Neural cell (in vitro differentiated cells): ENCODE measurements around the gene SYT7. TPM values are rescaled to one million over a fixed set of nuclear protein-coding genes. Genes with fewer than 3 reads are reported as not detected.

Experiments
- H2AFZ ChIP-seq: fragments of 200-600, 300-800 bp; sonication (generic), shearing (Covaris generic); 2 replicates; pipeline ENCODE4 v1.6.0; 2014; ENCODE audit warnings: low read depth, mild to moderate bottlenecking, antibody characterized with exemption, low read length, moderate library complexity
- H3F3A ChIP-seq: fragments of 200-600 bp; shearing (Covaris generic); 2 replicates; pipeline ENCODE4 v1.6.1; 2016; ENCODE audit warnings: mild to moderate bottlenecking, moderate library complexity, mixed read lengths, antibody characterized with exemption, low read length; ENCODE audit not compliant: insufficient read depth, poor library complexity, severe bottlenecking
- H3K27ac ChIP-seq: fragments of 200-600, 300-800 bp; sonication (generic), shearing (Covaris generic); 2 replicates; pipeline ENCODE4 v1.5.1; 2014; ENCODE audit warnings: mild to moderate bottlenecking, low read length, moderate library complexity
- H3K27me3 ChIP-seq: fragments of 300-800, 200-600 bp; sonication (generic), shearing (Covaris generic); 2 replicates; pipeline ENCODE4 v1.6.0; 2014; ENCODE audit warnings: mild to moderate bottlenecking, low read depth, low read length, moderate library complexity; ENCODE audit not compliant: insufficient read depth
- H3K36me3 ChIP-seq: fragments of 300-800, 200-600 bp; sonication (generic), shearing (Covaris generic); 2 replicates; pipeline ENCODE4 v1.5.1; 2014; ENCODE audit warnings: mild to moderate bottlenecking, antibody characterized with exemption, low read length, moderate library complexity; ENCODE audit not compliant: insufficient read depth
- H3K4me2 ChIP-seq: fragments of 300-800, 200-600 bp; sonication (generic), shearing (Covaris generic); 2 replicates; pipeline ENCODE4 v1.6.0; 2014; ENCODE audit warnings: mild to moderate bottlenecking, low read length
- H3K4me3 ChIP-seq: fragments of 300-800, 200-600 bp; sonication (generic), shearing (Covaris generic); 2 replicates; pipeline ENCODE4 v1.5.1; 2014; ENCODE audit warnings: mild to moderate bottlenecking, low read length, moderate library complexity
- H3K79me2 ChIP-seq: fragments of 200-600 bp; shearing (Covaris generic); replicated peaks from 2 replicates; pipeline ENCODE4 v1.6.0; 2014; ENCODE audit warnings: mild to moderate bottlenecking, low read length, moderate library complexity; ENCODE audit not compliant: insufficient read depth
- H3K9ac ChIP-seq: fragments of 300-800, 200-600 bp; sonication (generic), shearing (Covaris generic); 2 replicates; pipeline ENCODE4 v1.6.1; 2016; ENCODE audit warnings: mild to moderate bottlenecking, low read length, mixed read lengths
- H3K9me2 ChIP-seq: fragments of 200-600 bp; shearing (Covaris generic); 2 replicates; pipeline ENCODE4 v1.6.1; 2016; ENCODE audit warnings: mild to moderate bottlenecking, low read length, mixed read lengths; ENCODE audit not compliant: insufficient read depth
- H3K9me3 ChIP-seq: fragments of 200-600, 300-800 bp; sonication (generic), shearing (Covaris generic); 2 replicates; pipeline ENCODE4 v1.6.1; 2016; ENCODE audit warnings: mild to moderate bottlenecking, mixed run types, low read length, moderate library complexity, mixed read lengths
- H4K20me1 ChIP-seq: fragments of 200-600 bp; shearing (Covaris generic); 2 replicates; pipeline ENCODE4 v1.6.1; 2016; ENCODE audit warnings: mild to moderate bottlenecking, mixed run types; ENCODE audit not compliant: insufficient read depth
- EP300 ChIP-seq: fragments of 450-650 bp; conservative IDR thresholded peaks from 2 replicates; pipeline ENCODE4 v1.6.1; 2014; ENCODE audit warnings: antibody characterized with exemption, mild to moderate bottlenecking, moderate library complexity; ENCODE audit not compliant: poor library complexity, severe bottlenecking
- EZH2 ChIP-seq: fragments of 200-600, 300-800 bp; shearing (Covaris generic), sonication (generic); IDR thresholded peaks from 2 replicates; pipeline ENCODE4 v1.6.1; 2014; ENCODE audit warnings: antibody characterized with exemption, low read length, borderline replicate concordance, mild to moderate bottlenecking; ENCODE audit not compliant: insufficient read depth, poor library complexity, severe bottlenecking
- MXI1 ChIP-seq: fragments of 450-650 bp; conservative IDR thresholded peaks from 2 replicates; pipeline ENCODE4 v1.6.1; 2014; ENCODE audit warnings: antibody characterized with exemption, mild to moderate bottlenecking; ENCODE audit not compliant: poor library complexity, severe bottlenecking
- POLR2AphosphoS5 ChIP-seq: IDR thresholded peaks from 2 replicates; pipeline ENCODE4 v1.6.1; 2012
- RAD21 ChIP-seq: fragments of 450-650 bp; conservative IDR thresholded peaks from 2 replicates; pipeline ENCODE4 v1.6.1; 2014; ENCODE audit warnings: antibody characterized with exemption, mild to moderate bottlenecking, moderate library complexity
- SMC3 ChIP-seq: fragments of 450-650 bp; conservative IDR thresholded peaks from 2 replicates; pipeline ENCODE4 v1.6.1; 2014; ENCODE audit warnings: antibody characterized with exemption, mild to moderate bottlenecking, moderate library complexity; ENCODE audit not compliant: poor library complexity
- TAF1 ChIP-seq: IDR thresholded peaks from 2 replicates; pipeline ENCODE4 v1.6.1; 2012; ENCODE audit warnings: low read depth
- polyA plus RNA-seq: library from polyadenylated mRNA; depleted of rRNA; stranded (reverse); fragments of >200 nt; gene quantifications from 2 replicates; pipeline ENCODE4 v1.2.3, GENCODE V29; 2014
- TF ChIP-seq, protein P1 (sequence below): fragments of 450-650 bp; IDR thresholded peaks from 2 replicates; pipeline ENCODE4 v1.5.1; 2014; ENCODE audit warnings: antibody characterized with exemption, mild to moderate bottlenecking, moderate library complexity; ENCODE audit not compliant: poor library complexity, severe bottlenecking
- TF ChIP-seq, protein P2 (sequence below): IDR thresholded peaks from 2 replicates; pipeline ENCODE4 v1.6.1; 2012; ENCODE audit warnings: borderline replicate concordance

Gene SYT7
- polyA plus RNA-seq, 1 donor from 2014 or later, result 14.0 TPM

DNA sequence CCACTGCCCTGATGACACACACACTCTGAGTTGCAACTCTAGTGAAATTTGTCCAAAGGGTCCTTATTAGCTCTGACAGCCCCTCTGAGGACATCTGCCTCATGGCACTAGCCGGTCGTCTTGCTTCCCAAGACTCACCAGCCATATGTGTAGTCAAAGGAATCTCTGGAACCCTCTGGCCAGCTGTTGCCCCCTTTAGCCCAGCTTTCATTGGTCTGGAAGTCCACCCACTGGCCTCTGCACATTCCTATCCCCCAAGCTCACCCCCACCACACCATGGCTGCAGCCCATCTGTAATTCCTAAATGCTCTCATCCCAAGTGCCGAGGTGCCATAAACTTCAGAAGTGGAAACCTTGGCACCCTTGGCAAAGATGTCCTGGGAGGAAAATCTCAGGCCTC is 24.3 kb downstream of the SYT7 start:
- H3K9ac ChIP-seq, result no peak overlapping the region
- H3K9me3 ChIP-seq, result no peaks in the 10 kb centered on the region
- no peak overlapping the region for H2AFZ ChIP-seq
- no peak overlapping the region for H3K27ac ChIP-seq
- TF ChIP-seq EZH2, result no peak
- TF ChIP-seq, protein P1, sequence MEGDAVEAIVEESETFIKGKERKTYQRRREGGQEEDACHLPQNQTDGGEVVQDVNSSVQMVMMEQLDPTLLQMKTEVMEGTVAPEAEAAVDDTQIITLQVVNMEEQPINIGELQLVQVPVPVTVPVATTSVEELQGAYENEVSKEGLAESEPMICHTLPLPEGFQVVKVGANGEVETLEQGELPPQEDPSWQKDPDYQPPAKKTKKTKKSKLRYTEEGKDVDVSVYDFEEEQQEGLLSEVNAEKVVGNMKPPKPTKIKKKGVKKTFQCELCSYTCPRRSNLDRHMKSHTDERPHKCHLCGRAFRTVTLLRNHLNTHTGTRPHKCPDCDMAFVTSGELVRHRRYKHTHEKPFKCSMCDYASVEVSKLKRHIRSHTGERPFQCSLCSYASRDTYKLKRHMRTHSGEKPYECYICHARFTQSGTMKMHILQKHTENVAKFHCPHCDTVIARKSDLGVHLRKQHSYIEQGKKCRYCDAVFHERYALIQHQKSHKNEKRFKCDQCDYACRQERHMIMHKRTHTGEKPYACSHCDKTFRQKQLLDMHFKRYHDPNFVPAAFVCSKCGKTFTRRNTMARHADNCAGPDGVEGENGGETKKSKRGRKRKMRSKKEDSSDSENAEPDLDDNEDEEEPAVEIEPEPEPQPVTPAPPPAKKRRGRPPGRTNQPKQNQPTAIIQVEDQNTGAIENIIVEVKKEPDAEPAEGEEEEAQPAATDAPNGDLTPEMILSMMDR, result no peak
- TF ChIP-seq POLR2AphosphoS5, result no peak
- no peak for TF ChIP-seq TAF1
- no peak for TF ChIP-seq EP300
- no peak for TF ChIP-seq RAD21
- no peak for TF ChIP-seq MXI1
- TF ChIP-seq SMC3, result no peak
- TF ChIP-seq, protein P2, sequence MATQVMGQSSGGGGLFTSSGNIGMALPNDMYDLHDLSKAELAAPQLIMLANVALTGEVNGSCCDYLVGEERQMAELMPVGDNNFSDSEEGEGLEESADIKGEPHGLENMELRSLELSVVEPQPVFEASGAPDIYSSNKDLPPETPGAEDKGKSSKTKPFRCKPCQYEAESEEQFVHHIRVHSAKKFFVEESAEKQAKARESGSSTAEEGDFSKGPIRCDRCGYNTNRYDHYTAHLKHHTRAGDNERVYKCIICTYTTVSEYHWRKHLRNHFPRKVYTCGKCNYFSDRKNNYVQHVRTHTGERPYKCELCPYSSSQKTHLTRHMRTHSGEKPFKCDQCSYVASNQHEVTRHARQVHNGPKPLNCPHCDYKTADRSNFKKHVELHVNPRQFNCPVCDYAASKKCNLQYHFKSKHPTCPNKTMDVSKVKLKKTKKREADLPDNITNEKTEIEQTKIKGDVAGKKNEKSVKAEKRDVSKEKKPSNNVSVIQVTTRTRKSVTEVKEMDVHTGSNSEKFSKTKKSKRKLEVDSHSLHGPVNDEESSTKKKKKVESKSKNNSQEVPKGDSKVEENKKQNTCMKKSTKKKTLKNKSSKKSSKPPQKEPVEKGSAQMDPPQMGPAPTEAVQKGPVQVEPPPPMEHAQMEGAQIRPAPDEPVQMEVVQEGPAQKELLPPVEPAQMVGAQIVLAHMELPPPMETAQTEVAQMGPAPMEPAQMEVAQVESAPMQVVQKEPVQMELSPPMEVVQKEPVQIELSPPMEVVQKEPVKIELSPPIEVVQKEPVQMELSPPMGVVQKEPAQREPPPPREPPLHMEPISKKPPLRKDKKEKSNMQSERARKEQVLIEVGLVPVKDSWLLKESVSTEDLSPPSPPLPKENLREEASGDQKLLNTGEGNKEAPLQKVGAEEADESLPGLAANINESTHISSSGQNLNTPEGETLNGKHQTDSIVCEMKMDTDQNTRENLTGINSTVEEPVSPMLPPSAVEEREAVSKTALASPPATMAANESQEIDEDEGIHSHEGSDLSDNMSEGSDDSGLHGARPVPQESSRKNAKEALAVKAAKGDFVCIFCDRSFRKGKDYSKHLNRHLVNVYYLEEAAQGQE, result no peak
- H3F3A ChIP-seq, result no peaks in the 10 kb centered on the region
- H3K79me2 ChIP-seq, result no peaks in the 10 kb centered on the region
- no peaks in the 10 kb centered on the region for H3K36me3 ChIP-seq
- H3K9me2 ChIP-seq, result no peaks in the 10 kb centered on the region
- H3K4me2 ChIP-seq, result no peak overlapping the region
- H3K27me3 ChIP-seq, result no peaks in the 10 kb centered on the region
- H3K4me3 ChIP-seq, result no peak overlapping the region
- H4K20me1 ChIP-seq, result no peaks in the 10 kb centered on the region

DNA sequence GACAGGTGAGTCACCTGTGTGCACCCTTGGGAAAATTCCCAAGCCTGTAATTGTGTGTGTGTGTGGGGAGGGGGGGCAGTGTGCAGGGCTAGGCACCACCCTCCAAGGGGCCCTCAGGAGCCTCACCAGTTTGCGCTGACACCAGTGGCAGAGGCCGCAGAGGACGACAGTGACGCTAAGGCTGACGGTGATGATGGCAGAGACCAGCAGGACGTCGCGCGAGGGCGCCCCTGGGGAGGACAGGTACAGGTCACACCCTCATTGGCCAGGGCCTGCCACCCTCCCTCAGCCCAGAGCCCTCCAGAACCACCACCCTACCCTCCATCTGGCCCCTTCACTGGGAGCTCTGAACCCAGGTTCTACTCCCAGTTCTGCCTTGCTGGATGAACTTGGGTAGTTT is 24.9 kb downstream of the SYT7 start:
- no peaks in the 10 kb centered on the region for H3K36me3 ChIP-seq
- H3F3A ChIP-seq, result no peaks in the 10 kb centered on the region
- TF ChIP-seq SMC3, result no peak
- no peak overlapping the region for H3K27ac ChIP-seq
- H4K20me1 ChIP-seq, result no peaks in the 10 kb centered on the region
- peak overlapping the region; percentile 44 for H3K9ac ChIP-seq
- no peaks in the 10 kb centered on the region for H3K9me3 ChIP-seq
- no peaks in the 10 kb centered on the region for H3K9me2 ChIP-seq
- peak overlapping the region; percentile 60 for H3K4me3 ChIP-seq
- H3K79me2 ChIP-seq, result no peaks in the 10 kb centered on the region
- H3K4me2 ChIP-seq, result peak overlapping the region; percentile 35
- H3K27me3 ChIP-seq, result no peaks in the 10 kb centered on the region
- no peak overlapping the region for H2AFZ ChIP-seq
